GM18873 (cell line): ENCODE results near the gene ZMYM2.

Experiments
- ATAC-seq: cut with Tn5 transposase; IDR thresholded peaks from one replicate; pipeline ENCODE4 v1.9.1; 2021; ENCODE audit warnings: mild to moderate bottlenecking, moderate library complexity, moderate number of reproducible peaks; ENCODE audit not compliant: unreplicated experiment, low FRiP score

Gene ZMYM2

GRCh38 chr13:19981685-19982238 lies 23.2 kb downstream of the ZMYM2 start:
- no peak for ATAC-seq

- ATAC-seq: no peak
Measured at GRCh38 chr13:19982447-19983043, 24.0 kb downstream of the ZMYM2 start.

GRCh38 chr13:19984430-19985218 lies 26.1 kb downstream of the ZMYM2 start:
- no peak for ATAC-seq

- no peak for ATAC-seq
Measured at GRCh38 chr13:19985219-19985556, 26.7 kb downstream of the ZMYM2 start.

- ATAC-seq: no peak
Measured at GRCh38 chr13:19991531-19991930, 33.0 kb downstream of the ZMYM2 start.

GRCh38 chr13:19993024-19993423 lies 34.5 kb downstream of the ZMYM2 start:
- no peak for ATAC-seq

- ATAC-seq: no peak
Measured at GRCh38 chr13:19998960-19999359, 40.4 kb downstream of the ZMYM2 start.

- ATAC-seq: no peak
Measured at GRCh38 chr13:20000062-20000552, 41.6 kb downstream of the ZMYM2 start.

GRCh38 chr13:20001366-20002190 lies 43.1 kb downstream of the ZMYM2 start:
- no peak for ATAC-seq

- ATAC-seq: no peak
Measured at GRCh38 chr13:20002787-20003186, 44.3 kb downstream of the ZMYM2 start.

- ATAC-seq: no peak
Measured at GRCh38 chr13:20006206-20006605, 47.7 kb downstream of the ZMYM2 start.

GRCh38 chr13:20015763-20016162 lies 57.2 kb downstream of the ZMYM2 start:
- no peak for ATAC-seq

GRCh38 chr13:20016649-20017364 lies 58.3 kb downstream of the ZMYM2 start:
- no peak for ATAC-seq

GRCh38 chr13:20017365-20017711 lies 58.8 kb downstream of the ZMYM2 start:
- ATAC-seq: no peak

- no peak for ATAC-seq
Measured at GRCh38 chr13:20019043-20019442, 60.5 kb downstream of the ZMYM2 start.

GRCh38 chr13:20024702-20025101 lies 66.2 kb downstream of the ZMYM2 start:
- ATAC-seq: no peak

- no peak for ATAC-seq
Measured at GRCh38 chr13:20028953-20029352, 70.4 kb downstream of the ZMYM2 start.

- ATAC-seq: no peak
Measured at GRCh38 chr13:20033486-20033885, 75.0 kb downstream of the ZMYM2 start.

GRCh38 chr13:20035130-20035529 lies 76.6 kb downstream of the ZMYM2 start:
- ATAC-seq: no peak

- no peak for ATAC-seq
Measured at GRCh38 chr13:20037908-20038307, 79.4 kb downstream of the ZMYM2 start.
